ENCODE measurements around the gene ATAD5.

DNA sequence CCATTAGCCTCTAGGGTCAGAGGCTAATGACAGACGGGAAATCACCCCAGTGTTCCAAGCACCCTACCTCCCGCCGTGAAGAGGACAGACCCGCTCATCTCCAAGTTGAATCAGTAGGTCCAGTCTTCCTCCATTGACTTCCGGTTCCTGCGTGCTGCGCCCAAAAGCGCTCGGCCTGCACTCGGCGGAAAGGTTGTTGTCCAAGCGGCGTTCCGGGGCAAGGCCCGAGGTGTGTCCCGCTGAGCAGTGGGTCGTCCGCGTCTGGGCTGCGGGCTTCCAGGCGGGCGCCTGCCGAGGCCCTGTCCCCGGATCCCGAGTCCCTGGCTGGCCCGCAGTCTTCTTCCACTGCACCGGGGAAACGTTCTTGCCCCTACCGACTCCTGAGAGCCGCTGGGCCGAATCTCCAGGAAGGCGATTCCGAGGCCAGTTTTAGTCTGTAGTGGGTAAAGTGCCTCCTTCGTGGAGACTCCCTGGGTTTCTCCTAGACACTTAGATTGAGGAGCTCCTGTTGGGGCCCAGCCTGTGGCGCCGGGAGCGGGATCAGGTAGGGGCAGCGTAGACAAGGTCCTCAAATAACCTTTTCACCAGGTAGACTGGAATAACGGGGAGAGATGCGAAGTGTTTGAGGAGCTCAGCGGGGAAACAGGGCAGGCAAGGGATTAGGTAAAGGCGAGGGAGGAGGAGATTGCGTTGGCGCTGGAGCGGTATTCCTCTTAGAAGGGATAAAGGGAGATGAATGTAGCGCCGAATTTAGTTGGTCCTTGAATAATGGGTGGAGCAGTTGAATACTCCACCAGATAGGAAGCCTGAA lies 74.5 kb downstream of the ATAD5 start, which contains the start of gene TEFM:
- TF ChIP-seq, protein P1, sequence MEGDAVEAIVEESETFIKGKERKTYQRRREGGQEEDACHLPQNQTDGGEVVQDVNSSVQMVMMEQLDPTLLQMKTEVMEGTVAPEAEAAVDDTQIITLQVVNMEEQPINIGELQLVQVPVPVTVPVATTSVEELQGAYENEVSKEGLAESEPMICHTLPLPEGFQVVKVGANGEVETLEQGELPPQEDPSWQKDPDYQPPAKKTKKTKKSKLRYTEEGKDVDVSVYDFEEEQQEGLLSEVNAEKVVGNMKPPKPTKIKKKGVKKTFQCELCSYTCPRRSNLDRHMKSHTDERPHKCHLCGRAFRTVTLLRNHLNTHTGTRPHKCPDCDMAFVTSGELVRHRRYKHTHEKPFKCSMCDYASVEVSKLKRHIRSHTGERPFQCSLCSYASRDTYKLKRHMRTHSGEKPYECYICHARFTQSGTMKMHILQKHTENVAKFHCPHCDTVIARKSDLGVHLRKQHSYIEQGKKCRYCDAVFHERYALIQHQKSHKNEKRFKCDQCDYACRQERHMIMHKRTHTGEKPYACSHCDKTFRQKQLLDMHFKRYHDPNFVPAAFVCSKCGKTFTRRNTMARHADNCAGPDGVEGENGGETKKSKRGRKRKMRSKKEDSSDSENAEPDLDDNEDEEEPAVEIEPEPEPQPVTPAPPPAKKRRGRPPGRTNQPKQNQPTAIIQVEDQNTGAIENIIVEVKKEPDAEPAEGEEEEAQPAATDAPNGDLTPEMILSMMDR (optimal IDR thresholded peaks at IDR 0.05 in 1 of 3, IDR thresholded peaks at IDR 0.05 in 1 of 3, conservative IDR thresholded peaks at IDR 0.05 in 1 of 3; ENCODE audit: extremely low read depth in 1 of 3, insufficient read depth in 2 of 3, low read length in 3 of 3), result no peak
- no peak for TF ChIP-seq EZH2 (IDR thresholded peaks at IDR 0.05; ENCODE audit: low read length)
